SH-SY5Y (cell line): Measurements from ENCODE around the gene ZNF22.

Source experiments
- GATA2 ChIP-seq: IDR thresholded peaks from 2 replicates; pipeline ENCODE4 v1.6.1; 2011; ENCODE audit warnings: mild to moderate bottlenecking, low read depth, low read length
- GATA3 ChIP-seq: IDR thresholded peaks from 2 replicates; pipeline ENCODE4 v1.6.1; 2011; ENCODE audit warnings: low read depth, mild to moderate bottlenecking, low read length, moderate library complexity

- TF ChIP-seq GATA2 (no peak), GATA3 (no peak)
Observed at GRCh38 chr10:44995581-44995913, 5.2 kb upstream of the ZNF22 start.
